Cardiac septum (tissue), 1 donor: ENCODE results near the gene JUN. TPM values are rescaled to one million over a fixed set of nuclear protein-coding genes. Genes with fewer than 3 reads are reported as not detected.

ENCODE experiments used
- DNase-seq: peaks from one replicate; pipeline ENCODE4 v3.0.0-alpha.2; 2020; ENCODE audit warnings: low spot score
- intact Hi-C: fragments of 100-400 bp; cut with DNase I; formaldehyde crosslinking; loops from one replicate; pipeline ENCODE4 v1.14.0; 2022
- long read RNA-seq: library from polyadenylated mRNA; unstranded; transcript quantifications from one replicate; pipeline ENCODE4 v2.0.0, GENCODE V29; 2021
- total RNA-seq: library from RNA; stranded (reverse); fragmentation: NEBNext Ultra II Directional; extraction: Animal tissue kit (Norgen Biotek cat#: 25700); gene quantifications from one replicate; pipeline ENCODE4 v1.2.1, GENCODE V29; 2021
- donor health status: DM: no; HTN: no; CAD: no.

The JUN gene
- total RNA-seq, result 91.7 TPM
- long read RNA-seq, transcript JUN-201 (1 exons, 3,540 nt), result major isoform, 104 of 104 reads
- long read RNA-seq, partial matches to known transcripts, result 0 of 104 reads
- long read RNA-seq, other reads (novel, unspliced or antisense), result 0 of 104 reads

- DNase-seq, result peak; percentile 99
- intact Hi-C loops, result loop anchor here (1.0 to 10.0 kb wide), 11 partner anchors 31 to 948 kb away; no protein-coding TSS in a partner anchor
These were observed at the start of gene JUN for GRCh38 chr1:58783993-58784757. JUN (minus strand) TSS chr1:58784047; CDS start chr1:58783070, 977 bp downstream.

- DNase-seq, result no peak
- intact Hi-C loops, result no loop called here
These were observed 49.3 kb upstream of the JUN start for GRCh38 chr1:58833166-58833565.

- intact Hi-C loops, result no loop called here
- DNase-seq, result no peak
These were observed 46.4 kb upstream of the JUN start for GRCh38 chr1:58830291-58830690.

GRCh38 chr1:58829866-58830265 is 46.0 kb upstream of the JUN start:
- intact Hi-C loops, result no loop called here
- DNase-seq, result no peak

GRCh38 chr1:58827298-58827697 is 43.5 kb upstream of the JUN start:
- intact Hi-C loops, result no loop called here
- DNase-seq, result no peak

GRCh38 chr1:58824753-58825389 is 41.0 kb upstream of the JUN start:
- no peak for DNase-seq
- intact Hi-C loops, result no loop called here

- intact Hi-C loops, result no loop called here
These were observed 39.7 kb upstream of the JUN start for GRCh38 chr1:58823481-58824010.

GRCh38 chr1:58821309-58821708 is 37.5 kb upstream of the JUN start:
- intact Hi-C loops, result no loop called here
- DNase-seq, result no peak

More at GRCh38 chr1:58823481-58824010, 39.7 kb upstream of the JUN start:
- DNase-seq, result no peak

GRCh38 chr1:58818976-58819375 is 35.1 kb upstream of the JUN start:
- no peak for DNase-seq
- intact Hi-C loops, result loop anchor here (5.0 to 10.0 kb wide), 3 partner anchors 63 to 476 kb away; partner anchors contain the start of gene FGGY

GRCh38 chr1:58818075-58818474 is 34.2 kb upstream of the JUN start:
- intact Hi-C loops, result loop anchor here (5.0 to 10.0 kb wide), 3 partner anchors 64 to 477 kb away; partner anchors contain the start of gene FGGY
- DNase-seq, result no peak

- intact Hi-C loops, result loop anchor here (5.0 to 10.0 kb wide), 3 partner anchors 66 to 478 kb away; partner anchors contain the start of gene FGGY
These were observed 32.9 kb upstream of the JUN start for GRCh38 chr1:58816747-58817221.

GRCh38 chr1:58816072-58816746 is 32.4 kb upstream of the JUN start:
- intact Hi-C loops, result loop anchor here (5.0 to 10.0 kb wide), 3 partner anchors 66 to 479 kb away; partner anchors contain the start of gene FGGY
- DNase-seq, result peak; percentile 97

More at GRCh38 chr1:58816747-58817221, 32.9 kb upstream of the JUN start:
- DNase-seq, result no peak

- intact Hi-C loops, result loop anchor here (1.0 to 10.0 kb wide), 4 partner anchors 32 to 479 kb away; partner anchors contain the start of gene FGGY
- no peak for DNase-seq
These were observed 31.8 kb upstream of the JUN start for GRCh38 chr1:58815686-58816071.

- peak; percentile 94 for DNase-seq
- intact Hi-C loops, result loop anchor here (1.0 to 10.0 kb wide), 4 partner anchors 32 to 480 kb away; partner anchors contain the start of gene FGGY
These were observed 31.3 kb upstream of the JUN start for GRCh38 chr1:58815069-58815685.

GRCh38 chr1:58814251-58815068 is 30.6 kb upstream of the JUN start:
- peak; percentile 84 for DNase-seq

GRCh38 chr1:58813801-58814200 is 30.0 kb upstream of the JUN start:
- DNase-seq, result no peak
- intact Hi-C loops, result loop anchor here (10.0 kb wide), 1 partner anchor 481 kb away; the partner anchor contains the start of gene FGGY

More at GRCh38 chr1:58814251-58815068, 30.6 kb upstream of the JUN start:
- intact Hi-C loops, result loop anchor here (1.0 to 10.0 kb wide), 4 partner anchors 31 to 480 kb away; partner anchors contain the start of gene FGGY

GRCh38 chr1:58813361-58813760 is 29.5 kb upstream of the JUN start:
- intact Hi-C loops, result loop anchor here (10.0 kb wide), 1 partner anchor 481 kb away; the partner anchor contains the start of gene FGGY
- no peak for DNase-seq

- intact Hi-C loops, result loop anchor here (10.0 kb wide), 1 partner anchor 482 kb away; the partner anchor contains the start of gene FGGY
- no peak for DNase-seq
These were observed 29.1 kb upstream of the JUN start for GRCh38 chr1:58812926-58813325.
